ENCODE results near the gene GOLGA6B.
A peak's percentile ranks its signal among the peaks of the same experiment; 100 is the strongest.
"Not testable (repeated sequence)": the region's sequence is repeated elsewhere in the genome, so short reads cannot be mapped to it uniquely, and the experiment has no call there.

Gene GOLGA6B

GRCh38 chr15:72688697-72689096 lies 34.2 kb downstream of the GOLGA6B start:
- TF ChIP-seq CTCF (conservative IDR thresholded peaks at IDR 0.05; ENCODE audit: low read depth, low read length), result no peak
- DNase-seq (ENCODE audit: low read depth), result no peak
- H3K4me3 ChIP-seq (ENCODE audit: low read length), result no peak overlapping the region

GRCh38 chr15:72690938-72691337 lies 36.4 kb downstream of the GOLGA6B start:
- no peak for DNase-seq (ENCODE audit: low read depth)
- H3K4me3 ChIP-seq (ENCODE audit: low read length), result no peak overlapping the region
- TF ChIP-seq CTCF (conservative IDR thresholded peaks at IDR 0.05; ENCODE audit: low read depth, low read length), result no peak

GRCh38 chr15:72698938-72699337 lies 44.4 kb downstream of the GOLGA6B start:
- H3K4me3 ChIP-seq (ENCODE audit: low read length), result no peak overlapping the region
- no peak for DNase-seq (ENCODE audit: low read depth)
- no peak for TF ChIP-seq CTCF (conservative IDR thresholded peaks at IDR 0.05; ENCODE audit: low read depth, low read length)

GRCh38 chr15:72700076-72700475 lies 45.6 kb downstream of the GOLGA6B start:
- no peak for TF ChIP-seq CTCF (conservative IDR thresholded peaks at IDR 0.05; ENCODE audit: low read depth, low read length)
- no peak overlapping the region for H3K4me3 ChIP-seq (ENCODE audit: low read length)
- no peak for DNase-seq (ENCODE audit: low read depth)

GRCh38 chr15:72706266-72706665 lies 51.8 kb downstream of the GOLGA6B start:
- no peak overlapping the region for H3K4me3 ChIP-seq (ENCODE audit: low read length)
- DNase-seq (ENCODE audit: low read depth), result peak; percentile 36
- no peak for TF ChIP-seq CTCF (conservative IDR thresholded peaks at IDR 0.05; ENCODE audit: low read depth, low read length)

GRCh38 chr15:72708551-72709303 lies 54.2 kb downstream of the GOLGA6B start:
- not testable (repeated sequence) for H3K4me3 ChIP-seq (ENCODE audit: low read length); DNase-seq (ENCODE audit: low read depth)

Measured in retinal pigment epithelial cell (primary cell).